HG02981 (cell line): Measurements from ENCODE around the gene HSPA1L.

Experiments
- ATAC-seq: cut with Tn5 transposase; IDR thresholded peaks from one replicate; pipeline ENCODE4 v1.9.1; 2021; ENCODE audit warnings: mild to moderate bottlenecking, moderate library complexity; ENCODE audit not compliant: unreplicated experiment

HSPA1L gene

DNA sequence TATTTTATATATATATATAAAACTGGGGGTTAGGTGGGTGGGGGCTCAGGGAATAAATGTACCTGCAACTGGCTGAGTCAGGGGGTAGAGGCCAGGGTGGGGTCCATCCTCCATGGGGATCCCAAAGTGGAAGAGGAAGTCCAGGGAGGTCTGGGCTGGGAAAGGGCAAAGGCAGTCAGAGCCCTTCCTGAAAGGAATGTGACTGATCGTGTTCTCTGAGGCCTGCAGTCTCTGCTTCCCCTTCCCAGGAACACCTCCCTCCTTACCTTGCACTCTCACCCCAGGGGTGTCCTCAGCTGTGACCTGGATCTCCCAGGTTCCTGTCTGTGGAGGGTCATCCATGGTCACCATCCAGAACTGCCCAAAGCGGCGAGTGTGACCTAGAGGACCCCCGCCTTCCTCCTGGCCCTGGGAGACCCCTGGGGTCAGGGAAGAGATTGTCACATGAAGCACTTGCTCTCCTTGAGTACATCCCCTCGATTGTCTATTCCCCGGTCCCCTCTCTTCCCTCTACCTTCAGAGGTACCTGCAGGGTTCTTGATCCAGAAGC, 47.9 kb downstream of the HSPA1L start:
- no peak for ATAC-seq

DNA sequence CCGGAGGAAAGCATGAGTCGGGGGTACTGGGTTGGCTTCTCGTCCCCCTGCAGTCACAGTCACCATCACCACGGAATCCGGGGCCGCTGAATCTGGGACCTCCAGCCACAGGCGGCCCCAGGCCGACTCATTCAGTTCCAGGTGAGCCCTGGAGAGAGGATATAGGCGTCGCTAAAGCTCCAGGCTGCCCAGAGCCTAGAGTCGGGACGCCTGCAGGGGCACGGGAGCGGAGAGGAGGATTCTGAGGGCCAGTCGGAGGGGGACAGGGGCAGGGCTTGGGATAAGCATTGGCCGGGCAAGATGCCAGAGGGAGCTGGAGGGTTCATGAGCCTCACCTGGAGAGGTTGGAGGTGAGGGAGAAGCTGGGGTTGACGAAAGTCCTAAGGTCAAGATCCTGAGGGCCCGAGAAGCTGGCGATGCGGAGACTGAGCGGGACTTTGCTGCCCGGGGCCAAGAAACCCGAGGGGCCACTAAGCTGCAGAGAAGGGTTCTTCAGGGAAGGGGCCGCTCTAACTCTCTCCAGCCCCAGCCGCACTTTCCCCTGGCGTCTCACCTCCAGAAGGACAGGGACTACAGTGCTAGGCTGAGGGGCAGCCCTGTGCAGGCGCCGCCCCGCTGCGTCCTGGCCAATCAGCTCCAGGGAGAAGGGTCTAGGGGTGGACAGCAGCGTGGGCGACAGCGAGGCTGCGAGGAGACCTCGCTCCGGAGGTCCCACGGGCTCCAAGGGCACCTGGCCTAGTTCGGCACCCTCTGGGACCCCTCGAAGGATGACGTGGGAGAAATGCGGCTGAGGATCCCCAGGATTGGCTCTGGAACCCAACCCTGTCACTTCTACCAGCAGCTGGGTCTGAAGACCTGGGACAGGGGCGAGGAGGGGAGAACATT, 48.9 kb downstream of the HSPA1L start:
- no peak for ATAC-seq

GRCh38 chr6:31765559-31765909, 49.5 kb downstream of the HSPA1L start:
- no peak for ATAC-seq

DNA sequence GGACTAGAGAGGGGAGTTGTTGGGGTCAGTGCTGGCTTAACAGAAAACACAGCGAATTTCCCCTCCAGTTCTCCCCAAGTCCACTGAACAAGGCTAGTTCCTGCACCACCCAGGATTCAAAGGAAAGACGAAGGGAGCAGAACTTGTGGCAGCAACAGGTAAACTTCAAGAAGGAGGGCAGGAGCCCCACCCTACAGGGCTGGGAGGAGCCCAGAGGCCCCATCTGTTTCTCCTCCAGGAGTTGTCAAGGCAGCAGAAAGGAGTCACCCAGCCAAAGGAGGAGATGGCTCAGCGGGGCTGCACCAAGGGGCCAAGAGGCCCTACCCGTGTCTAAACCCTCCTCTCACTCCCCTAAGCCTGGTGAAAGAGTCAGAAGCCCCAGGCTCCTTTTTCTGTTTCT, 50.9 kb downstream of the HSPA1L start:
- ATAC-seq, result no peak

DNA sequence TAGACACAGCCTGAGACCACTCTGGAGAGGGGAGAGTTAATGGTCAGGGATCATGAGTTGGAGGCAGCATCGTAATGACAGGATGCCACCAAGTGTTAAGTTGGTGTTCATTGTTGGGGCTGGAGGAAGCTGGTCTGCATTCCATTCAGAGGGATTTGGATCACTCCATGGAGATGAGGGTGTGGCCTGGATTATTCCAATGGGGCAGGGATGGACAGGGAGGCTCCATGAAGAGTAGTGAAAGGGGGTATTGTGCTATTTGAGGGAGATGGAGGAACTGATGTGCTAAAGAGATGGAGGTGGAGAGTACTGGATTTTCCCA, 51.5 kb downstream of the HSPA1L start:
- no peak for ATAC-seq

- ATAC-seq, result no peak
These were observed 52.0 kb downstream of the HSPA1L start for GRCh38 chr6:31762878-31763618.

DNA sequence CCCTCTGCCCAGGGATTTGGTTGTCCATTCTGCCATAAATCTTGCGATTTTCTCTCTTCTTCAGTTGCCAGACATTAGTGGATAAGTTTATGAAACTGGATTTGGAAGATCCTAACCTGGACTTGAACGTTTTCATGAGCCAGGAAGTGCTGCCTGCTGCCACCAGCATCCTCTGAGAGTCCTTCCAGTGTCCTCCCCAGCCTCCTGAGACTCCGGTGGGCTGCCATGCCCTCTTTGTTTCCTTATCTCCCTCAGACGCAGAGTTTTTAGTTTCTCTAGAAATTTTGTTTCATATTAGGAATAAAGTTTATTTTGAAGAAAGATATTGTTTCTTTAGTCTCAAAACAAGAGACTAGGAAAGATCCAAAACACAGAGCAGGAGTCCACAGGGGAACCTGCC, 52.7 kb downstream of the HSPA1L start, which contains the start of gene SAPCD1:
SAPCD1 (plus strand) TSS at position 301 of the 400 bp plus-strand sequence. CDS start 399 bp downstream, outside the sequence.
- ATAC-seq, result no peak

DNA sequence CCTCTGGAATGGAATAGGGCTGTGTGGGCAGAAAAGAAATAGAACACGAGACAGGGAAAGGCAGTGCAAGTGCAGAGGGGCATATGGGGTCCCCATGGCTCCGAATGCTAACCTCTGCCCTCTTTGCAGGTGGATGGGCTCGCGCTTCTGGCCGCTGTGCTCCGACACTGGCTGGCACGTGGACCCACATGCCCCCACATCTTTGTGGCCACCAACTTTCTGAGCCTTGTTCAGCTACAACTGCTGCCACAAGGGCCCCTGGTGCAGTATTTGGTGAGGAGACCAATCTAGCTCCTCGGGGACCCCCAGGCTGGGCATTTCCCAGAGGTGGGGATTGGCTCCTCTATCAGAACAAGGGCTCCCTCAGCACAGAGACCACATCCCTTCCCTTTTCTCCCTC, 53.7 kb downstream of the HSPA1L start:
- no peak for ATAC-seq

- ATAC-seq, result no peak
These were observed 54.3 kb downstream of the HSPA1L start for GRCh38 chr6:31760790-31761189.
